ENCODE results near the gene GZMM. TPM values are rescaled to one million over a fixed set of nuclear protein-coding genes. Genes with fewer than 3 reads are reported as not detected.

GZMM gene
- total and polyA plus RNA-seq, 9 donors, result 0.31 to 1.7 (median 0.52) TPM; not detected in 2

GRCh38 chr19:510606-511100 lies 33.2 kb upstream of the GZMM start:
- intact Hi-C loops (cut with DNase I), result no loop called here
- H3K27ac ChIP-seq, result no peak overlapping the region
- no peak overlapping the region for H3K4me3 ChIP-seq
- no peaks in the 10 kb centered on the region for H3K9me3 ChIP-seq
- TF ChIP-seq CTCF (IDR thresholded peaks at IDR 0.05) (peak; percentile 41 to 55 (median 48)), EP300 (IDR thresholded peaks at IDR 0.05) (no peak), POLR2A (IDR thresholded peaks at IDR 0.05) (no peak)
- 25 to 29% (median 27%) methylated on average over 20 to 21 of the region's 21 CpGs for WGBS, 3 donors
- peaks cover 6% of the 10 kb centered on the region for H3K4me1 ChIP-seq (ENCODE audit: insufficient read depth)
- DNase-seq, result peak in 3 of 5 donors; percentile 59 to 79 (median 67)
- no peaks in the 10 kb centered on the region for H3K36me3 ChIP-seq
- no peaks in the 10 kb centered on the region for H3K27me3 ChIP-seq

GRCh38 chr19:511101-511851 lies 32.6 kb upstream of the GZMM start:
- TF ChIP-seq EP300 (IDR thresholded peaks at IDR 0.05) (no peak), POLR2A (IDR thresholded peaks at IDR 0.05) (no peak), CTCF (IDR thresholded peaks at IDR 0.05) (no peak)
- Histone ChIP-seq H3K4me1 (ENCODE audit: insufficient read depth) (peaks cover 6% of the 10 kb centered on the region), H3K9me3 (no peaks in the 10 kb centered on the region), H3K36me3 (no peaks in the 10 kb centered on the region), H3K27ac (no peak overlapping the region), H3K27me3 (no peaks in the 10 kb centered on the region), H3K4me3 (no peak overlapping the region)
- DNase-seq, result no peak
- 68 to 73% (median 72%) methylated on average over 30 of the region's 30 CpGs for WGBS, 3 donors
- intact Hi-C loops (cut with DNase I), result no loop called here

GRCh38 chr19:512547-513365 lies 31.1 kb upstream of the GZMM start:
- TF ChIP-seq CTCF (IDR thresholded peaks at IDR 0.05) (no peak), EP300 (IDR thresholded peaks at IDR 0.05) (no peak), POLR2A (IDR thresholded peaks at IDR 0.05) (no peak)
- Histone ChIP-seq H3K9me3 (no peaks in the 10 kb centered on the region), H3K27me3 (no peaks in the 10 kb centered on the region), H3K4me1 (ENCODE audit: insufficient read depth) (peaks cover 6% of the 10 kb centered on the region), H3K4me3 (no peak overlapping the region), H3K27ac (no peak overlapping the region), H3K36me3 (no peaks in the 10 kb centered on the region)
- intact Hi-C loops (cut with DNase I), result no loop called here
- WGBS, 3 donors, result 45 to 52% (median 48%) methylated on average over 52 to 62 of the region's 62 CpGs
- DNase-seq, result peak in 1 of 5 donors; percentile 34

GRCh38 chr19:513368-514165 lies 30.3 kb upstream of the GZMM start:
- H3K9me3 ChIP-seq, result no peaks in the 10 kb centered on the region
- H3K36me3 ChIP-seq, result no peaks in the 10 kb centered on the region
- DNase-seq, result no peak
- TF ChIP-seq CTCF (IDR thresholded peaks at IDR 0.05) (no peak), EP300 (IDR thresholded peaks at IDR 0.05) (no peak), POLR2A (IDR thresholded peaks at IDR 0.05) (no peak)
- no peak overlapping the region for H3K27ac ChIP-seq
- WGBS, 3 donors, result 81 to 83% (median 82%) methylated on average over 10 of the region's 10 CpGs
- H3K4me1 ChIP-seq (ENCODE audit: insufficient read depth), result no peaks in the 10 kb centered on the region
- intact Hi-C loops (cut with DNase I), result no loop called here
- H3K27me3 ChIP-seq, result no peaks in the 10 kb centered on the region
- H3K4me3 ChIP-seq, result no peak overlapping the region
